GM18508 (cell line): ENCODE measurements around the gene OR8J1.
"Not testable (repeated sequence)": the region's sequence is repeated elsewhere in the genome, so short reads cannot be mapped to it uniquely, and the experiment has no call there.

Experiments used
- ATAC-seq: cut with Tn5 transposase; IDR thresholded peaks from one replicate; pipeline ENCODE4 v1.9.1; 2021; ENCODE audit warnings: moderate number of reproducible peaks; ENCODE audit not compliant: insufficient read depth, unreplicated experiment

OR8J1 gene, protein sequence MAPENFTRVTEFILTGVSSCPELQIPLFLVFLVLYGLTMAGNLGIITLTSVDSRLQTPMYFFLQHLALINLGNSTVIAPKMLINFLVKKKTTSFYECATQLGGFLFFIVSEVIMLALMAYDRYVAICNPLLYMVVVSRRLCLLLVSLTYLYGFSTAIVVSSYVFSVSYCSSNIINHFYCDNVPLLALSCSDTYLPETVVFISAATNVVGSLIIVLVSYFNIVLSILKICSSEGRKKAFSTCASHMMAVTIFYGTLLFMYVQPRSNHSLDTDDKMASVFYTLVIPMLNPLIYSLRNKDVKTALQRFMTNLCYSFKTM

DNA sequence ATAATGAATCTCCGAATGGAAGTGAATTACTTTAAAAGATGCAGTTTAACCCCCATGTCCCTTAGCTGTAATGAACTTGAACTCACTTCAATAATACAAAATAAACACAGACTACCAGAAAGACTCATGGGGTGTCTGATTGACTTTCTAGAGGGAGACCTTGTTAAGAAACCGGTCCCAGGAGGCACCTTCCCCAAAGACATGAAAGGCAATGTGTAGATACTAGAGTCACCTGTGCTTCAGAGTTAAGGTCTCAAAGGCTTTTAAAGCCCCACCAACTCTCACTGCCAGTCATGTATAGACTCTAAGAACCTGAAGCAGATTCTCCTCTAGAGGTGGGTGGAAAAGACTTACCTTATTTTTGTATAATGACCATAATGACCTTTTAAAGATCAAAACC lies at the start of gene OR8J1:
TSS of gene OR8J1 (plus strand) at position 301 of the 400 bp plus-strand sequence. CDS start 5,956 bp downstream, outside the sequence.
- ATAC-seq = no peak

DNA sequence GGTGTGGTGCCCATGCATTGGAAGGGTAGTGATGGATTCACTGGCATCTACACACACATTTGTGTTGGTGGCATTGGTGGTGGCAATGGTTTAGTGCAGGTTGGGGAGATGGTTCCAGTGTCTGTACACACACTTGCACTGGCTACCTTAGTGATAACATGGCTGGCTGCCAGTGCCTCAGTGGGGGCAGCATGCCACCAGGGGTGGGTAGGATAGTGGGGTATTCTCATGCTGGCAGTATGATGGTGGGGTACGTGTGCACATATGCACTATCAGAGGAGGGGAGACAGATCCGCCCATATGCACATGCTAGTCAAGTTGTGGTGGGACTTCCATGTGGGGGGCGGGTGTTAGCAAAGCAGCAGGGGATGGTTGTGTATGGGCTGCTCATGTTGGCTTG lies 46.3 kb upstream of the OR8J1 start:
- no peak for ATAC-seq

DNA sequence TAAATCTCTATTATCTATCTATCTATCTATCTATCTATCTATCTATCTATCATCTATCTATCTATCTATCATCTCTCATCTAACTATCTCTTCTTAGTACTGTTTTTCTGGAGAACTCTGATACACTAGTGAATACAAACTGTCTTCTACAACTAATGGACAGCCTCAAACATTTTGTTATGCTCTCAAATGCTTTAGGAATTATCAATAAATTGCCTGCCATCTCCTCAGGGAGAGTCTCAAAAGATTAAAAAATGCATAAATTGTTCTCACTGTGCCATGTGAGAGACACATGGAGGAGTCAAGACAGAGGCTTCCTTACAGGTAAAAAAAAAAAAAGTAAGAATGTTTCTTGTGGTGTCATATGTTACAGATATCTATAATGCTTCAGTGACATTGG lies 39.2 kb upstream of the OR8J1 start, which contains the start of gene OR8K3:
TSS of gene OR8K3 (plus strand) at position 301 of the 400 bp plus-strand sequence. CDS start 3,163 bp downstream, outside the sequence.
- ATAC-seq = no peak

DNA sequence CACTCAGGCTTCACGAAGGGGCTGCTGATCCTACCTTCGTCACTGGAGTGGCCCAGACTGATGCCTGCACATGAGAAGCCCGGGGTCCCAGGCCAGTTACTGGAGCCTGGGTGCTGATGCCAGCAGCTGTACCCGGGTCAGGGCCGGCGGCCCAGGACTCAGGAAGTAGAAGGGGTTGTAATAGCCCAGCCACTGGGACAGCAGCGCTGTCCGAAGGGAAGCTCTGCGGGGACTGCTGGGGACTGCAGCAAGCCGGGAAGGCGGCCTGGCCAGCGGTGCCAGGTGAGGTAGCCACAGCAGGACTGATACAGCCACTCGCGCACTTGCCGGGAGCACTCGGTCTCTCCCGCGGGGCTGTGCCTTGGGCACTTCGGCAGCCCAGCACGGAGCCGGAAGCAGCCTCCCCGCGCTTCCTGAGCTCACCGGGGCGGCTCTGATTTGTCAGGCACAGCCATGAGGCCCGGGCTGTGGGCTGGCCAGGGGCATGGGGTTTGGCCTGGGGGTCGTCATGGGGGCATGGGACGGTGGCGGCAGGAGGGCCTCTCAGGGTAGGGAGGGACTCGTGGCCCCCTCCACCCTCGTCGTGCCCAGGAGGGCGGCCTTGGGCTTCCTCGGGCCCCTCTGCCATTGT lies 22.1 kb upstream of the OR8J1 start:
- ATAC-seq = no peak

DNA sequence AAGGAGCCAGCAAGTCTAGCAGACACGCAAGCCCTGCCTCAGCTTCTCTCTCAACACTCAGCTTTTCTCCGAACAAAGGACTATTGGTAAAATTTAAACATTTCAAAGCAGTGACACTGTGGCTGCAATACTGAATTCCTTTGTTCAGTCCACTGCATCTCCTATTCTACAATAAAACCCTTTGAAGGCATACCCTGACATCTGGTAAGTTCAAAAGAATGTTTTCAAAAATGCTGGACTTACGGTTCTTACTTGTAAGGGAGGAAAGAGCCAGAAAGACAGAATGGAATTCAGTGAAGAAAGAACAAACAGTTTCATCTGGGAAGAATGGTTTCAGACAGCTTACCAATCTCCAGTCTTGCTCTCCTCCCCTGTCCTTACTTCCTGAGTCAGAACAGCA lies 20.9 kb upstream of the OR8J1 start:
- ATAC-seq = no peak

DNA sequence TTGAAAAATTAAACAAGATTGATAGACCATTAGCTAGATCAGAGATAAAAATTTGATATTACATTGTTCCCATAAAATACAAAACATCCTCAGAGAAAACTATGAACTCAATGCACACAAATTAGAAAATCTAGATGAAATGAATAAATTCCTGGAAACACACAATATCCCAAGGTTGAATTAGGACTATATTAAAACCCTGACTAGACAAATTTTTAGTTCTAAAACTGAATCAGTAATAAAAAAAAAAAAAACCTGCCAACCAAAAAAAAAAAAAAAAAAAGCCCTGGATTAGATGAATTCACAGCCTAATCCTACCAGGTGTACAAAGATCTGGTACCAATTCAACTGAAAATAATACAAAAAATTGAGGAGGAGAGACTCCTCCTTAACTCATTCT lies 13.8 kb upstream of the OR8J1 start:
- ATAC-seq = no peak

DNA sequence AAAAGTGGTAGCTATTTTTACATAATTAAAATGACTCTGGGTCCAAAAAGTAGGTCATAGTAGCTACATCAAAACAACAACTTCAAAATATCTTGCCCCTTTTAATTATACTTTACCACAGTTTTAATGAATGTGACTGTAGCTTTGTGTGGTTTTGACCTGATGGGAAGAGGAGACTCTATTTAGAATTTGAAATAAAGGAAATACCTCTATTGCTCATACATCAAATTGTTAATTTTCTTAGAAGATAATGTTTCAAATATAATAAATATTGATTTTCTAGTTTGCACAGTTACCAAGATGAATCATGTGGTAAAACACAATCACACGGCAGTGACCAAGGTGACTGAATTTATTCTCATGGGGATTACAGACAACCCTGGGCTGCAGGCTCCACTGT lies 8.4 kb upstream of the OR8J1 start, which contains the start of gene OR8K1:
TSS of gene OR8K1 (plus strand) at position 301 of the 400 bp plus-strand sequence. CDS start at position 301, 0 bp downstream.
- ATAC-seq = no peak

DNA sequence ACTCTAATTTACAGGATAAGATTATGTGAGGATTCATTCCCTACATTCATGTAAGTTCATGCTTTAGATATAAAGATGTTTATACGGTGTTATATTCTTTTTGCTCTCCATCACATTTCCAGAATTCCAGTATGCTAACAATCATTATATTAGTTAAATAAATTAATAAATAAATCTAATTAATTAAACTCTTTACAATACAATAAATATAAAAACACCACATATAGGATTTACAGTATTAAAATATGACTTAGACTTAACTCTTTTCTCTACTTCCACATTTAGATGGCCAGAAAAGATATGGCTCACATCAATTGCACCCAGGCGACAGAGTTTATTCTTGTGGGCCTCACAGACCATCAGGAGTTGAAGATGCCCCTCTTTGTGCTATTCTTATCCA lies 21.2 kb downstream of the OR8J1 start, which contains the start of gene OR8U1:
TSS of gene OR8U1 (plus strand) at position 301 of the 400 bp plus-strand sequence. CDS start at position 301, 0 bp downstream.
- ATAC-seq = no peak

DNA sequence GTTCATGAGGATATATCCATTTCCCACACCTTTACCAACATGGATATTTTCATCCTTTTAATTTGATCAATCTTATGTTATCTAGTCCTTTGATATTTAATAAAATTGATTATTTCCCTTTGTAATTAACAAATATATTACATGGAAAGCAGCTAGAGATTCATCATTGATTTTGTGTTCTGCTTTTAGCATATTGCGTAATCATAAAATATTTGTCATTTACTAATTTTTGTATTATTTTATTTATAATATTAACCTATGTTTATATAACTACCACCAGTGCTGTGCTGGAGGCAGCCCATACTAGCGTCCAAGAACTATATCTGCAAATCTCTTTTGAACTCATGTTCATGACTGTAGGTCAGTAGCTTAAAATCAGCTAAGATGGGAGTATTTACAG lies 26.0 kb downstream of the OR8J1 start:
- ATAC-seq = no peak

DNA sequence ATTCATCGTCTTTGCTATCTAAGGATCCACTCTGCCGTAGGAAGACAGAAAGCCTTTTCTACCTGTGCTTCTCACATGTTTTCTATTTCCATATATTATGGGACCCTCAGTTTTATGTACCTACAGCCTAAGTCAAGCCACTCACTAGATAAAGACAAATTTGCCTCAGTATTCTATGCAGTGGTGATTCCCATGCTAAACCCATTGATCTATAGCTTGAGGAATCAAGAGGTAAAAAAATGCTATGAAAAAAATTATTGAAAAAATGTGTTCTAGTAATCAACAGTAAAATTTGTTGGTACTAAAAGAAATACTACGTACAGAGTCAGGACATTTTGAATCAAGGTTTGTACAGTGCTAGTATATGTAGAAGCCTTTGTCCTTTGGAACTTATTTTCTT lies 40.3 kb downstream of the OR8J1 start:
- no peak for ATAC-seq

DNA sequence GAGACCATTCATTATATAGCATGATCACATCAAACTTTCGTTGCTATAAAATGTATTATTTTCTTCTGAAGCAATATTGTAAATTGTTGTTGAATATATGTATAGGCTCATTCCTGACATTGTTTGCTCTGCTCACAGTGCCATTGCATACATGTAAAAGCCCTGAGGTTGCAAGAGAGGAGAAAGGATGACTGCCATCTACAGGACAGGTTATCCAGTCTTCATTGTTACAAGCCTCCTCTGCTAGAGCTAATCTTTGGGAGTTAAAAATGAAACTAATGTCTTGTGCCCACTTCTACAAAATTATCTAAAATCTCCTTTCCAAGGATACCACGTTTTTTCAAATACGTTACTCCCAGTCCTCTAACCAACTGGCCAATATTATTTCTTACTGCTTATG lies 42.0 kb downstream of the OR8J1 start:
- ATAC-seq = no peak

DNA sequence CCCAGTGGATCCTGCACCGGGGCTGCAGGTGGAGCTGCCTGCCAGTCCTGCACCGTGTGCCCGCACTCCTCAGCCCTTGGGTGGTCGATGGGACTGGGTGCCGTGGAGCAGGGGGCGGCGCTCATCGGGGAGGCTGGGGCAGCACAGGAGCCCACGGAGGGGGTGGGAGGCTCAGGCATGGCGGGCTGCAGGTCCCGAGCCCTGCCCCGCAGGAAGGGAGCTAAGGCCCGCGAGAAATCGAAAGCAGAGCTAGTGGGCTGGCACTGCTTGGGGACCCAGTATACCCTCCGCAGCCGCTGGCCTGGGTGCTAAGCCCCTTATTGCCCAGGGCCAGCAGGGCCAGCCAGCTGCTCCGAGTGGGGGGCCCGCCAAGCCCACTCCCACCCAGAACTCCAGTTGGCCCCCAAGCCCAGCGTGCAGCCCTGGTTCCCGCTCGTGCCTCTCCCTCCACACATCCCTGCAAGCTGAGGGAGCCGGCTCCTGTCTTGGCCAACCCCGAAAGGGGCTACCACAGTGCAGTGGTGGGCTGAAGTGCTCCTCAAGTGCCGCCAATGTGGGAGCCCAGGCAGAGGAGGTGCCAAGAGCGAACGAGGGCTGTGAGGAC lies 47.9 kb downstream of the OR8J1 start:
- ATAC-seq = not testable (repeated sequence)

DNA sequence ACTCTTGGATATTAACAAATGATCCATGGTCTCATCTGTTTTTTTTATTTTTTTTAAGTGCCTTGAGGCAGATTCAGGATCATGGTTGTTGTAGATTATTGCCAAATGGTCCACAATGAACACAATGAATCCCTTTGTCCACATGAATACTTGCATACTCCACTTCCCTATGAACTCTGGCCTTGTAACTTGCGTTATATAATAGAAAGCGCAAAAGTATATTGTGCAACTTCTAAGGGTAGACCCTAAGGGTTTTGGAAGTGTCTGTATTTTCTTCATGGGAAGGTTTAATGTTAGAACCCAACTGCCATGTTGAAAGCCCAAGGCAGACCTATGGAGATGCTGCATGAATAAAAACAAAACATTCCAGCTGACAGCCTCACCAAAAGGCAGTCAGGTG lies 50.3 kb downstream of the OR8J1 start:
- no peak for ATAC-seq

DNA sequence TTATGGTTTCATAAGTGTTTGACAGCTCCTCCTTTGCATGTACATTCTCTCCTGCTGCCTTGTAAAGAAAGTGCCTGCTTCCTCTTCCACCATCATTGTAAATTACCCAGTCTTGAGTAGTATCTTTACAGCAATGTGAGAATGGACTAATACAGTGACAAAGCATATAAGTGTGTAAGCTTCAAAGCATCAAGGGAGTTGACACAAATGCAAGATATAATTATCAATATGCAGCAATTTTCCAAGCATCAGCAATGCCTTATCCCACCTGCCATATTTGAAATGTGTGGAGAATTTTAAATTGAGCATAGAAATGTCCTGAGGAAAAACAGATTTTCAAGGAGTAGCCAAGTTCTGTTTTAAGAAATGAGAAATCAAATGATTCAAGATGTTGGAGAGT lies 56.7 kb downstream of the OR8J1 start:
- ATAC-seq = no peak
